Measurements from ENCODE around the gene HOXC12.

DNA sequence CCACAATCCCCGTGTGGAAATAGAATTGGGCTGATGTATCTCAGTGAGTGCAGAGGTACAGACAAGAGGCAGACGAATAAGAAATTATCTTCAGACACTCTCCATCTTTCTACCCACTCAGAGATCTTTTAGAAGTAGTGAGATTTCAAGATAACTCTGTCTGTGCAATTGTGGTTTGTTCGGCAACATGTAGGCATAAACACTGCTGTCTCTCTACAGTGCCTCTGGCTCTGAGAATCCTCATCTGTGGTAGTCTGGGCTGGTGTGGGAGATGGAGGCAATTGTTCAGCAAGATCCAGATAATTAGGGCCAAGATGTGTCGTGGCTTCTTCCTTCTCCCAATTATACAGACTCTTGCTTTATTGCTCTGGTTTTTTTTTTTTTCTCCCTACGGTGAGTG is 13.0 kb upstream of the HOXC12 start:
- TF ChIP-seq POLR2A (IDR thresholded peaks at IDR 0.05; ENCODE audit: low read length) (no peak), GATA1 (IDR thresholded peaks at IDR 0.05; ENCODE audit: low read depth, low read length) (no peak)
